ENCODE data around the gene NMNAT2.

DNA sequence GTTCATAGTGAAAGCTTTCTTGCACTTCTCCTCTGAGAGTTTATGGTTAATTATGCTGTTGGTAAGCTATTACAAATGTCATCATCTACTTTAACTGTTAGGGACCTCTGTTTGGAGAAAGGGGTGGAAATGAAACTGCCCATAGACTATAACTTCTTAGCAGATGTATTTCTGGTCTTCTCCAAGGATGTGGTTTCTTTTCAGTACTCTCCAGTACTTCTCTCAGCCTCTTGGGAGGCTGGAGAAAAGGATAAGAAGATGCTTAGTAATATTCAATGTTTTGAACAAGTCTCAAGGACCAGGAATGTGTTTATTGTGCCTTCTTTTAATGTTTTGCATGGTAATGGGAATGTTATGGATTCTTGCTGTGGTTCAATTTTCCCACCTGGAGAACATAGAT is 171.7 kb downstream of the NMNAT2 start:
- TF ChIP-seq CTCF (IDR thresholded peaks at IDR 0.05): no peak
- no peak for TF ChIP-seq POLR2A (IDR thresholded peaks at IDR 0.05)

Measured in Peyer's patch (tissue), 4 donors.